Measurements from ENCODE around the gene GPX7. TPM values are rescaled to one million over a fixed set of nuclear protein-coding genes. Genes with fewer than 3 reads are reported as not detected.

Gene GPX7
- 13.5 and 13.6 TPM in 2 replicates for total RNA-seq

GRCh38 chr1:52601991-52602855, at the start of gene GPX7:
GPX7 (plus strand) TSS chr1:52602371; CDS start chr1:52602410, 39 bp downstream.

GRCh38 chr1:52552505-52553361, 49.4 kb upstream of the GPX7 start, which contains the start of gene TUT4:
TUT4 (minus strand) TSS chr1:52553092; CDS start chr1:52526280, 26,812 bp downstream.

GRCh38 chr1:52632732-52633290, 30.6 kb downstream of the GPX7 start, which contains the start of gene SHISAL2A:
SHISAL2A (plus strand) TSS chr1:52633168; CDS start chr1:52633494, 326 bp downstream.

Other genes with a start within 250 kb of the GPX7 start
- gene CC2D1B, start 236.2 kb upstream of the GPX7 start, total RNA-seq: 19.7 and 21.0 TPM in 2 replicates
- 1.5 TPM in 2 replicates for gene ORC1, start 197.9 kb upstream of the GPX7 start, total RNA-seq
- gene PRPF38A, start 197.8 kb upstream of the GPX7 start, total RNA-seq: 12.9 and 15.0 TPM in 2 replicates
- gene TUT4, start 49.3 kb upstream of the GPX7 start, total RNA-seq: 14.5 and 22.4 TPM in 2 replicates
- not detected in 2 replicates for gene SHISAL2A, start 30.8 kb downstream of the GPX7 start, total RNA-seq
- gene COA7, start 96.0 kb downstream of the GPX7 start, total RNA-seq: 7.9 and 13.3 TPM in 2 replicates
- 30.0 and 37.4 TPM in 2 replicates for gene ZYG11B, start 124.1 kb downstream of the GPX7 start, total RNA-seq
- gene ZYG11A, start 240.4 kb downstream of the GPX7 start, total RNA-seq: under 0.01 and 0.33 TPM in 2 replicates

All from dermis lymphatic vessel endothelial cell (primary cell).